ENCODE results near the gene RBM47.
"Not testable (repeated sequence)": the region's sequence is repeated elsewhere in the genome, so short reads cannot be mapped to it uniquely, and the experiment has no call there.

The RBM47 gene

GRCh38 chr4:40406340-40406739 is 223.3 kb downstream of the RBM47 start:
- DNase-seq (ENCODE audit: low read depth) = no peak

- no peak for DNase-seq (ENCODE audit: low read depth)
Observed at GRCh38 chr4:40405193-40405592, 224.5 kb downstream of the RBM47 start.

GRCh38 chr4:40403081-40403480 is 226.6 kb downstream of the RBM47 start:
- no peak for DNase-seq (ENCODE audit: low read depth)

GRCh38 chr4:40402556-40402955 is 227.1 kb downstream of the RBM47 start:
- DNase-seq (ENCODE audit: low read depth) = no peak

- no peak for DNase-seq (ENCODE audit: low read depth)
Observed at GRCh38 chr4:40401631-40402030, 228.0 kb downstream of the RBM47 start.

GRCh38 chr4:40401096-40401495 is 228.6 kb downstream of the RBM47 start:
- DNase-seq (ENCODE audit: low read depth) = no peak

- no peak for DNase-seq (ENCODE audit: low read depth)
Observed at GRCh38 chr4:40399578-40399977, 230.1 kb downstream of the RBM47 start.

GRCh38 chr4:40395908-40396793 is 233.5 kb downstream of the RBM47 start:
- no peak for DNase-seq (ENCODE audit: low read depth)

- no peak for DNase-seq (ENCODE audit: low read depth)
Observed at GRCh38 chr4:40395166-40395900, 234.3 kb downstream of the RBM47 start.

GRCh38 chr4:40394236-40394635 is 235.4 kb downstream of the RBM47 start:
- DNase-seq (ENCODE audit: low read depth) = no peak

- DNase-seq (ENCODE audit: low read depth) = not testable (repeated sequence)
Observed at GRCh38 chr4:40392241-40392640, 237.4 kb downstream of the RBM47 start.

GRCh38 chr4:40389986-40390385 is 239.7 kb downstream of the RBM47 start:
- DNase-seq (ENCODE audit: low read depth) = no peak

- no peak for DNase-seq (ENCODE audit: low read depth)
Observed at GRCh38 chr4:40388239-40388638, 241.4 kb downstream of the RBM47 start.

- DNase-seq (ENCODE audit: low read depth) = no peak
Observed at GRCh38 chr4:40380647-40381046, 249.0 kb downstream of the RBM47 start.

- no peak for DNase-seq (ENCODE audit: low read depth)
Observed at GRCh38 chr4:40379248-40379647, 250.4 kb downstream of the RBM47 start.

- no peak for DNase-seq (ENCODE audit: low read depth)
Observed at GRCh38 chr4:40378619-40379018, 251.0 kb downstream of the RBM47 start.

- no peak for DNase-seq (ENCODE audit: low read depth)
Observed at GRCh38 chr4:40377512-40378365, 251.9 kb downstream of the RBM47 start.

GRCh38 chr4:40375620-40376019 is 254.0 kb downstream of the RBM47 start:
- DNase-seq (ENCODE audit: low read depth) = no peak

- DNase-seq (ENCODE audit: low read depth) = no peak
Observed at GRCh38 chr4:40375095-40375494, 254.6 kb downstream of the RBM47 start.

- DNase-seq (ENCODE audit: low read depth) = no peak
Observed at GRCh38 chr4:40373636-40374035, 256.0 kb downstream of the RBM47 start.
